HepG2 (cell line): Measurements from ENCODE around the gene RASD2. TPM values are rescaled to one million over a fixed set of nuclear protein-coding genes. Genes with fewer than 3 reads are reported as not detected.

Experiments used
- ATAC-seq: fragments of 200-7000 bp; cut with Tn5 transposase; 3 replicates; pipeline ENCODE4 v1.9.1; 2020; ENCODE audit warnings: mild to moderate bottlenecking, moderate library complexity
- BruUV-seq: library from RNA; stranded (reverse); fragments of 400-500 nt; replicated peaks from 2 replicates; lab custom pipeline; 2021; lab: Mats Ljungman, UMichigan
- CTCF ChIA-PET: fragments of 300-600 bp; formaldehyde crosslinking; extraction: SDS; loops from one replicate; lab custom pipeline; 2021; ENCODE audit warnings: low total read pairs, inconsistent platforms, low intra/inter-chr PET ratio; lab: Yijun Ruan, JAX
- POLR2A ChIA-PET: fragments of 350-600 bp; sonication (Branson Sonifier 250); formaldehyde crosslinking; loops from one replicate; lab custom pipeline; 2020; ENCODE audit warnings: antibody characterized with exemption, inconsistent platforms; lab: Yijun Ruan, JAX
- DNase-seq: peaks from one replicate; pipeline ENCODE4 v3.0.0-alpha.2; 2015; ENCODE audit warnings: low spot score
- FAIRE-seq: peaks from 3 replicates; lab custom pipeline; 2011; peaks lifted over from hg19 to GRCh38; lab: Jason Lieb, UNC
- H2AFZ ChIP-seq: one replicate; pipeline ENCODE4 v1.6.1; 2011; ENCODE audit warnings: low read length, inconsistent platforms
- H3K27ac ChIP-seq: fragments of 300-600 bp; 3 replicates; pipeline ENCODE4 v1.8.0; 2011; ENCODE audit warnings: mixed run types, mild to moderate bottlenecking, mixed read lengths, low read length, inconsistent platforms; ENCODE audit not compliant: insufficient read depth; ENCODE audit errors: extremely low read length
- H3K27me3 ChIP-seq, 2 experiments: fragments of 200-600 bp in 1 of 2; 2 replicates in 1 of 2; 3 replicates in 1 of 2; pipeline versions ENCODE4 v1.6.0 to v1.8.0; 2011; ENCODE audit warnings: low read length in 2 of 2, mild to moderate bottlenecking in 2 of 2, moderate library complexity in 2 of 2, inconsistent platforms in 1 of 2; ENCODE audit not compliant: insufficient read depth in 2 of 2, control insufficient read depth in 1 of 2
- H3K36me3 ChIP-seq, 2 experiments: fragments of 200-600 bp in 1 of 2; replicated peaks in 1 of 2; 2 replicates in 1 of 2; 3 replicates in 1 of 2; pipeline versions ENCODE4 v1.5.1 to v1.8.0; 2011; ENCODE audit warnings: low read length in 2 of 2, inconsistent platforms in 1 of 2; ENCODE audit not compliant: insufficient read depth in 2 of 2, control insufficient read depth in 1 of 2
- H3K4me1 ChIP-seq: 2 replicates; pipeline ENCODE4 v1.5.1; 2012; ENCODE audit warnings: low read length, inconsistent platforms; ENCODE audit not compliant: insufficient read depth
- H3K4me2 ChIP-seq: 2 replicates; pipeline ENCODE4 v1.6.0; 2011; ENCODE audit warnings: low read depth, low read length, inconsistent platforms
- H3K4me3 ChIP-seq, 3 experiments: fragments of 200-600 bp in 1 of 3; sonication (generic), shearing (Covaris generic) in 1 of 3; replicated peaks in 1 of 3; 2 replicates each; pipeline ENCODE4 v1.5.1; 2011 to 2016; ENCODE audit warnings: low read length in 3 of 3, inconsistent platforms in 2 of 3, low read depth in 2 of 3, mild to moderate bottlenecking in 2 of 3, control low read depth in 1 of 3, mixed read lengths in 1 of 3; ENCODE audit not compliant: insufficient read depth in 1 of 3
- H3K79me2 ChIP-seq: one replicate; pipeline ENCODE4 v1.6.1; 2011; ENCODE audit warnings: low read length, inconsistent platforms; ENCODE audit not compliant: insufficient read depth
- H3K9ac ChIP-seq: 2 replicates; pipeline ENCODE4 v1.6.0; 2011; ENCODE audit warnings: mild to moderate bottlenecking, low read depth, low read length, inconsistent platforms; ENCODE audit not compliant: insufficient read depth
- H3K9me3 ChIP-seq: 2 replicates; pipeline ENCODE4 v1.5.1; 2012; ENCODE audit warnings: mild to moderate bottlenecking, low read length
- H4K20me1 ChIP-seq: 2 replicates; pipeline ENCODE4 v1.6.0; 2011; ENCODE audit warnings: inconsistent platforms, mild to moderate bottlenecking, low read length, moderate library complexity; ENCODE audit not compliant: insufficient read depth
- EP300 ChIP-seq, 3 experiments: sonication (generic) in 1 of 3; formaldehyde crosslinking in 1 of 3; IDR thresholded peaks; 2 replicates each; pipeline versions ENCODE4 v1.5.1 to v1.6.1; 2011 to 2020; ENCODE audit warnings: low read depth in 2 of 3, low read length in 2 of 3, borderline replicate concordance in 1 of 3, improper control_type of control experiment in 1 of 3, mild to moderate bottlenecking in 1 of 3, missing genetic modification reagents in 1 of 3, moderate library complexity in 1 of 3
- IRF2 ChIP-seq: IDR thresholded peaks from 2 replicates; pipeline ENCODE4 v1.6.1; 2018; ENCODE audit warnings: missing genetic modification reagents, missing compliant biosample characterization
- SMYD3 ChIP-seq: sonication (generic); formaldehyde crosslinking; IDR thresholded peaks from 2 replicates; pipeline ENCODE4 v1.8.1; 2023; ENCODE audit warnings: mild to moderate bottlenecking, missing genetic modification reagents
- SP4 ChIP-seq: sonication (generic); formaldehyde crosslinking; IDR thresholded peaks from 2 replicates; pipeline ENCODE4 v1.8.1; 2023; ENCODE audit warnings: mild to moderate bottlenecking, missing genetic modification reagents
- THYN1 ChIP-seq: sonication (generic); formaldehyde crosslinking; IDR thresholded peaks from 2 replicates; pipeline ENCODE4 v1.8.1; 2023; ENCODE audit warnings: low read depth, mild to moderate bottlenecking, moderate library complexity, missing genetic modification reagents, borderline replicate concordance
- ZFY ChIP-seq: sonication (generic); formaldehyde crosslinking; IDR thresholded peaks from 2 replicates; pipeline ENCODE4 v1.4.0; 2020; ENCODE audit warnings: missing genetic modification reagents
- ZNF205 ChIP-seq: IDR thresholded peaks from 2 replicates; pipeline ENCODE4 v1.6.1; 2018; ENCODE audit warnings: missing biosample characterization, missing genetic modification reagents
- ZNF431 ChIP-seq: sonication (generic); formaldehyde crosslinking; IDR thresholded peaks from 2 replicates; pipeline ENCODE4 v1.9.0; 2022; ENCODE audit warnings: missing genetic modification reagents, low read depth, mild to moderate bottlenecking, borderline replicate concordance
- ZNF749 ChIP-seq: sonication (generic); formaldehyde crosslinking; IDR thresholded peaks from 2 replicates; pipeline ENCODE4 v1.8.0; 2022; ENCODE audit warnings: mild to moderate bottlenecking, missing genetic modification reagents, moderate library complexity, borderline replicate concordance
- ZNF773 ChIP-seq: sonication (generic); formaldehyde crosslinking; IDR thresholded peaks from 2 replicates; pipeline ENCODE4 v1.4.0; 2020; ENCODE audit warnings: missing genetic modification reagents, borderline replicate concordance
- ZNF775 ChIP-seq: sonication (generic); formaldehyde crosslinking; IDR thresholded peaks from 2 replicates; pipeline ENCODE4 v1.4.0; 2020; ENCODE audit warnings: missing genetic modification reagents, mild to moderate bottlenecking, moderate library complexity, borderline replicate concordance
- ZNF776 ChIP-seq: sonication (generic); formaldehyde crosslinking; IDR thresholded peaks from 2 replicates; pipeline ENCODE4 v1.4.0; 2020; ENCODE audit warnings: mild to moderate bottlenecking, missing genetic modification reagents
- WGBS: methylation state at CpG from one replicate; pipeline ENCODE4 v1.1.6; 2017; ENCODE audit warnings: low lambda C conversion rate; 5-methylcytosine and 5-hydroxymethylcytosine counted together
- in situ Hi-C: cut with HindIII; loops from 2 replicates; pipeline ENCODE4 v1.10.0; 2017; ENCODE audit warnings: low pct_unique_long_range_greater_than_20kb; ENCODE audit not compliant: extremely low pct_ligation_motif_present
- intact Hi-C: fragments of 100-400 bp; cut with micrococcal nuclease; formaldehyde crosslinking; loops from one replicate; pipeline ENCODE4 v1.10.0; 2022; ENCODE audit not compliant: unreplicated experiment
- polyA plus RNA-seq, 8 experiments: library from polyadenylated mRNA; depleted of rRNA in 3 of 8; stranded (reverse) in 7 of 8; unstranded in 1 of 8; fragments of >200 nt; fragmentation: Illumina TruSeq in 4 of 8; extraction: Trizol in 4 of 8; gene quantifications; 2 replicates each; pipeline versions ENCODE4 v1.2.1 to v1.2.3, GENCODE V29; 2011 to 2016; ENCODE audit warnings: low read depth in 4 of 8, missing spikeins in 1 of 8, mixed read lengths in 1 of 8; ENCODE audit not compliant: insufficient read depth in 1 of 8
- total RNA-seq, 5 experiments: library from RNA; depleted of rRNA; stranded (reverse); fragments of >200 nt; fragmentation: Illumina TruSeq; extraction: Trizol; gene quantifications; 2 replicates each; pipeline ENCODE4 v1.2.3, GENCODE V29; 2016; ENCODE audit warnings: low read depth in 1 of 5
- TF ChIP-seq, protein P1 (sequence below): sonication (generic); formaldehyde crosslinking; IDR thresholded peaks from 2 replicates; pipeline ENCODE4 v1.4.0; 2020; ENCODE audit warnings: missing genetic modification reagents
- TF ChIP-seq, protein P2 (sequence below): IDR thresholded peaks from 2 replicates; pipeline ENCODE4 v1.6.1; 2012; ENCODE audit warnings: low read depth, low read length, improper control_type of control experiment

RASD2 gene
- total and polyA plus RNA-seq, 2 of the 13 experiments (the other 11 are each of a cell fraction or from before 2014, with no cell fraction given) = not detected

DNA sequence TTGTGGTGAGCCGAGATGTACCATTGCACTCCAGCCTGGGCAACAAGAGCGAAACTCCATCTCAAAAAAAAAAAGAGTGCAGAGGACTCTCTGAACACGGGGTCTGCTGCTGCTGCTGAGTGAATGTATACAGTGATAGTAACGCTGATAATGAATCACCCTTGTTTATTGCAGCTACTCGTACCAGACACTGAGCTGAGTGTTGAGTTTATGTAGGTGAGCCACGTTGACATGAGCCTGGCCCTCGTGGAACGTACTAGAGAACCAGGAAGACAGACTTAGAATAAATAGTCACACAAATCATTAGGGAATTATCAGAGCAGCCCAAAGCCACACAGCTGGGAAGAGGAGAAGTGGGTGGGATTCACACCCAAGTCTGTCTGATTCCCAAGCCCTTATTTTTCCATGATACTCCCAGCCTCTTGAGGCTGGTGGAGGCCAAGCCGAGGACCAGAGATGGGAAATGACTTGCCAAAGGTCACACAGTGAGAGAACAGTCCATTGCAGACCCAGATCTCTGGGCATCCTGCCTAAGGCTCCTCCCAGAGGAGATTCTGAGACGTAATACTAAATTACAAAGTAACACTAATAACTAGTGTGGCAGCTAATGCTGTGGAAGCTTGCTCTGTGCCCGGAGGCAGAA lies 41.7 kb downstream of the RASD2 start:
- in situ Hi-C loops = loop anchor here (5.0 kb wide), 1 partner anchor 150 kb away; no protein-coding TSS in a partner anchor

More for the DNA sequence above, 41.7 kb downstream of the RASD2 start:
- H3K79me2 ChIP-seq = no peaks in the 10 kb centered on the region
- 34% methylated on average over 11 of the region's 11 CpGs for WGBS
- H4K20me1 ChIP-seq = no peaks in the 10 kb centered on the region
- FAIRE-seq (no peak), DNase-seq (no peak), ATAC-seq (no peak)
- no peak overlapping the region for H3K9ac ChIP-seq
- TF ChIP-seq SP4 (CRISPR knock-in tag) (no peak), ZNF749 (CRISPR knock-in tag) (no peak), ZNF205 (CRISPR knock-in tag) (no peak), ZFY (CRISPR knock-in tag) (no peak), ZNF773 (CRISPR knock-in tag) (no peak), ZNF431 (CRISPR knock-in tag) (no peak), EP300 (IDR thresholded peaks at IDR 0.05; ENCODE audit: low read depth in 2 of 2, low read length in 2 of 2) (no peak), EP300 (CRISPR knock-in tag; IDR thresholded peaks at IDR 0.05; ENCODE audit: borderline replicate concordance) (no peak), SMYD3 (no peak), ZNF776 (no peak), IRF2 (CRISPR knock-in tag) (no peak), THYN1 (CRISPR knock-in tag) (no peak), ZNF775 (no peak)
- TF ChIP-seq, protein P1, sequence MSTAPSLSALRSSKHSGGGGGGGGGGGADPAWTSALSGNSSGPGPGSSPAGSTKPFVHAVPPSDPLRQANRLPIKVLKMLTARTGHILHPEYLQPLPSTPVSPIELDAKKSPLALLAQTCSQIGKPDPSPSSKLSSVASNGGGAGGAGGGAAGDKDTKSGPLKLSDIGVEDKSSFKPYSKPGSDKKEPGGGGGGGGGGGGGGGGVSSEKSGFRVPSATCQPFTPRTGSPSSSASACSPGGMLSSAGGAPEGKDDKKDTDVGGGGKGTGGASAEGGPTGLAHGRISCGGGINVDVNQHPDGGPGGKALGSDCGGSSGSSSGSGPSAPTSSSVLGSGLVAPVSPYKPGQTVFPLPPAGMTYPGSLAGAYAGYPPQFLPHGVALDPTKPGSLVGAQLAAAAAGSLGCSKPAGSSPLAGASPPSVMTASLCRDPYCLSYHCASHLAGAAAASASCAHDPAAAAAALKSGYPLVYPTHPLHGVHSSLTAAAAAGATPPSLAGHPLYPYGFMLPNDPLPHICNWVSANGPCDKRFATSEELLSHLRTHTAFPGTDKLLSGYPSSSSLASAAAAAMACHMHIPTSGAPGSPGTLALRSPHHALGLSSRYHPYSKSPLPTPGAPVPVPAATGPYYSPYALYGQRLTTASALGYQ = no peak
- TF ChIP-seq, protein P2, sequence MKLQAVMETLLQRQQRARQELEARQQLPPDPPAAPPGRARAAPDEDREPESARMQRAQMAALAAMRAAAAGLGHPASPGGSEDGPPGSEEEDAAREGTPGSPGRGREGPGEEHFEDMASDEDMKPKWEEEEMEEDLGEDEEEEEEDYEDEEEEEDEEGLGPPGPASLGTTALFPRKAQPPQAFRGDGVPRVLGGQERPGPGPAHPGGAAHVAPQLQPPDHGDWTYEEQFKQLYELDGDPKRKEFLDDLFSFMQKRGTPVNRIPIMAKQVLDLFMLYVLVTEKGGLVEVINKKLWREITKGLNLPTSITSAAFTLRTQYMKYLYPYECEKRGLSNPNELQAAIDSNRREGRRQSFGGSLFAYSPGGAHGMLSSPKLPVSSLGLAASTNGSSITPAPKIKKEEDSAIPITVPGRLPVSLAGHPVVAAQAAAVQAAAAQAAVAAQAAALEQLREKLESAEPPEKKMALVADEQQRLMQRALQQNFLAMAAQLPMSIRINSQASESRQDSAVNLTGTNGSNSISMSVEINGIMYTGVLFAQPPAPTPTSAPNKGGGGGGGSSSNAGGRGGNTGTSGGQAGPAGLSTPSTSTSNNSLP = no peak
- no peak overlapping the region for H2AFZ ChIP-seq
- no peak overlapping the region for H3K4me3 ChIP-seq
- no peak overlapping the region for H3K27ac ChIP-seq
- H3K4me1 ChIP-seq = no peaks in the 10 kb centered on the region
- intact Hi-C loops = no loop called here
- H3K27me3 ChIP-seq = peaks cover 0 to under 1% of the 10 kb centered on the region in 2 experiments; a peak in 1 of 5 replicates
- H3K9me3 ChIP-seq = no peaks in the 10 kb centered on the region
- ChIA-PET POLR2A (no interaction called here), CTCF (interaction anchor here (0.7 to 3.0 kb wide), 3 partner anchors 151 to 235 kb away, joined by 3 to 32 read pairs (median 17); no protein-coding TSS in a partner anchor)
- no peaks in the 10 kb centered on the region for H3K36me3 ChIP-seq
- H3K4me2 ChIP-seq = no peak overlapping the region
- no TSS peak for BruUV-seq
